ENCODE measurements around the gene TMEM89.

The TMEM89 gene

DNA sequence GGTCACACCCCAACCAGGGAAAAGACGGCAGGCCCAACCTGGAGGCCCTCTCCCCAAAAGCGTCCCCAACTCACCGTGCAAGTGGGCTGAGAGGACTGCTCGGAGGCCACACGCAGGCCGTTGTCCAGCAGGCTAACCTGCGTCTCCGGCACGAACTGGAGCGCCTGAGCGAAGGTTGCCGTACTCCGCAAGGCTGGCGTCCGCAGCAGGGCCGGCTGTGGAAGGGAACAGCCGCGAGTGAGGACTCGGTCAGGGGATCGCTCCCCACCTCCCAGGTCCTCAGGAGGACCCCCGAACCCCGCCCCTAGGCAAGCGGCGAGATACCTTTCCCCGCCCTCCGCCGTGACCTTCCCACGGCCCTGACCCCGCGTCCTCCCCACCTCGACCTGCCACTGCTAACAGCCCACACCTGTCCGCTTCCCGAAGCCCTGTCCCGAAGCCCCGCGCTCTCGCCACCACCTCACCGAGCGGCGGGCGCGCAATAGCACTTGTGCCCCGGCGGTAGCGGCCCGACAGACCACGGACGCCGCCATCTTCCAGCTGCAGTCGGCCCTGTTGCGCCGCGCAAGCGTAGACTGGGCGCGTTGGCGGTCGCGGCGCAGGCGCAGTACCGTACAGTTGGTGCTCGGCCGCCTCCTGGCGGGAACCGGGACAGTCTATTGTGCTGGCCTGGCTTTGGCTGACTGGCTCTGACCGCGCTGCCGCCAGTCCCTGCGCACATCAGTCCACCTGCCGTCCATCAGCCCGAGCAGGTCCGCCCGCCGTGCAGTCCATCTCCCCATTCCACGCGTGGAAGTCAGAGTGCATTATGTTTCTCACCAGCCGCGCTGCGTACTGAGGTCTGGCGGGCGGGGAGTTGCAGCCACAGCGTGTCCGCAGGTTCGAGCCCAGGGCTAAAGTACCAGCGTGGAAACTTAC lies 12.2 kb downstream of the TMEM89 start, which contains the start of gene UQCRC1:
TSS of gene UQCRC1 (minus strand) at position 559 of the 918 bp plus-strand sequence. CDS start at position 533, 26 bp downstream.
- peak; percentile 74 for DNase-seq

DNA sequence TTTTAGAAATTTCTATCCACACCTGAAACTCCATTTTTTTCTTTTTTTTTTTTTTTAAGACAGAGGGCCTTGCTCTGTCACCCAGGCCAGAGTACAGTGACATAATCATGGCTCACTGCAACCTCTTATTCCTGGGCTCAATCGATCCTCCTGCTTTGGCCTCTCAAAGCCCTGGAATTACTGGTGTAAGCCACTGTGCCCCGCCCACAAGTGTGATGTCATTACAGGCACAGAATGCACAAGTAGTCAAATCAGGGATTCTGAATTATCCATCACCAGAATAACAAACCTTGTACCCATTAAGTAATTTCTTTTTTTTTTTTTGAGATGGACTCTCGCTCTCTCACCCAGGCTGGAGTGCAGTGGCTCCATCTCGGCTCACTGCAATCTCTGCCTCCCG lies 14.1 kb downstream of the TMEM89 start:
- DNase-seq = no peak

DNA sequence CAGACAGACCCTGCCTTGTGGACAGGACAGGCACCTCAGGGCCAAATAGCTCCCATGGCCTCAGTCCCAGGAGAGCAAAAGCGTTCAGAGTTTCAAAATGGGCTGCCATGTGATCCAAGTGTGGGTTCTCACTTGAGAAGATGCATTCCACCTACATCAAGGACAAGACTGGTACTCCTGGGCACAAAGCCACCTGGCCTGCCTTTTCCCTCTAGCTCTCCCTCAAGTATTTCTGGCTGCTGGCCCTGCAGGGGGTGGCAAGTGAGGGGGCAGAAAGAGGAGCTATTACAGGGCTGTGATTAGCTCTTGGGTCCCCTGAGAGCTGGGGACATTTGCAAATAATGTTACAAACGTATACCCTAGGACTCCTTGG lies 20.0 kb downstream of the TMEM89 start:
- no peak for DNase-seq

DNA sequence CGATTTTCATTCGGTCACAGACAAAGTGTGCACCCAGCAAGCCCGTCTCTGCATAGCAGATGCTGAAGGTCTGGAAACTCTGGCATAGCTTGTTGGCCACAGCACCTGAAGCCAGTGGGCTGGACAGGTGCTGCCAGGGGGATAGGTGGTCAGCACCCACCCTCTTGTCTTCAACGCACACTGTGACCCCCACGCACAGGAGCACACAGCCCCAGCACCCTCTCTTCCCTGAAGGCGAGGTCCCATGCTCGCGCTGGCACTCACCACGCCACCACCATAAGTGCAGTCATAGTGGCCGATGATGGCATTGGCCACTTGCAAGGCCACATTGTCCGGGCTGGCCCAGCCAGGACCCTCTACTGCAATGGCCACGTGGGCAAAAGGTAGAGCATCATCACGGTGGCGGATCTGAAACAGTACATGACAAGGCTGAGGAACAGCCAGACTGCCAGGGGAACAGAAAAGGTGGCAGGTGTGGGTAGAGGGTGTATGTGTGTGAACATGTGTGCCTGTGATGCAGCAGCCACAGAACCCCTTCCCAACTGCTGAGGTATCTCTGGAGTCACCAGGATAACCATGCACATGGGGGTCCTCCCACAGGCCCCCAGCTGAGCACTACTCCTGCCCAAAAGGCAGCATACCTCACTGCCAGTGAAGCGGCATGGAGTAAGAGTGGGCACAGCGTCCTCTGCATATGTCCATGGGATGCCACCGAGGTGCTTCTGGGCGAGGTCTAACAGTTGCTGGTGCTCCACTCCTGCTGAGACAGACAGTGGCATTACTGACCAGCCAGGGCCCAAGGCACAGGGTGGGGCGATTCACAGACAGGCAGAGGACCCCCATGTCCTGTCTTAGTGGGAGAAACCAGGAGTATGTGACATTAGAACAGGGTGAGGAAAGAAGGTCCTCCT lies 20.6 kb downstream of the TMEM89 start:
- no peak for DNase-seq

DNA sequence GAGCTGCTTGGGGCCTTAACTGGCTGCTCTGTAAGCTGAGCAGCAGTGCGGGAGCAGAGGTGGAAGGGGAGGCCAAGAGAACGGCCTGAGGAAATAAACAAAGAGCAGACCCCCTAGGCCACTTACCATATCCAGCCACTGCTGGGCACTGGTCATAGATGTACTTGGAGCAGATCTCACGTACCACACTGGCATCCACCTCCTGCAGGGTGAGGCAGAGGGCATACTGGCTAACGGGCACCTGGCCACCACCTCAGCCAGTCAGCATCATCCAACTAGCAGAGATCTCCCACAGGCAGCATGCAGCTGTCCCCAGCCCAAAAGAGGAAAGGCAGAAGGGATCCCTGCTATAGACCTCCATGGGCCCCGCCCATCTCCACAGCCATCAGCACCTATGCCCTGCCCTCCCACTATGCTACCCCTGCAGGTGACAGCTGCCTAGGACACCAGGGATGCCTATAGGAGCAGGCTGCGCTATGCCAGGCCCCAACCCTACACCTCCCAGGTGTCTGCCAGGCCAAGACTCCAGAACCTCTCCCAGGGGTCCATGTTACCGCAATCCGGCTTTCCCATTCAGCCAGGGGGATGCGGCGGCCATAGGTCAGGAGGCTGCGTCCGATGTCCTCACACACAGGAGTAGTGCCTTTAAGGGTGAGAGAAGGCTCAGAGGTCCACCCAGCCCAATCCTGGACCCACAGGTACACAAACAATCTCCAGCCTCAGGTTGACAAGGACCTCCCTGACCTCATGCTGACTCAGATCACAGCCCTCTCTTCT lies 21.9 kb downstream of the TMEM89 start:
- no peak for DNase-seq

DNA sequence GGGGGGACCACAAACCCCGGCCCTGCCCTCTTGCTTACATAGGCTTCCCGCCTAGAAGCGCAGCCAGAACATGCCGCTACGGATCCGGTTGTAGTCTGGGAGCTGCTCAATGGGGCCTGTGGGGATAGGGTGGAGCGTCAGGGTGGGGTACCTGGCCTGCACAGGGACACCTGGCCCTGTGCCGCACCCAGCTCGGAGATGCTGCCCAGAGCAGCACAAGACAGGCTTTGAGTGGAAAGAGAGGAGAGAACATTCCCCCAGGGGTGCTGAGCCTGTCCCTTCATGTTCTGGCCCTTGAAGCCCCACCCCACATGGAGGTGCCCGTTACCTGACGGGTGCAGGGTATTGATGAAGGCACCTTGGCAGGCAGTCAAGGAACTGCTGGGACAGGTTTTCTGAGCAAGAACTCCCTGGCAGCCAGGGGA lies 22.5 kb downstream of the TMEM89 start:
- DNase-seq = peak; percentile 41

DNA sequence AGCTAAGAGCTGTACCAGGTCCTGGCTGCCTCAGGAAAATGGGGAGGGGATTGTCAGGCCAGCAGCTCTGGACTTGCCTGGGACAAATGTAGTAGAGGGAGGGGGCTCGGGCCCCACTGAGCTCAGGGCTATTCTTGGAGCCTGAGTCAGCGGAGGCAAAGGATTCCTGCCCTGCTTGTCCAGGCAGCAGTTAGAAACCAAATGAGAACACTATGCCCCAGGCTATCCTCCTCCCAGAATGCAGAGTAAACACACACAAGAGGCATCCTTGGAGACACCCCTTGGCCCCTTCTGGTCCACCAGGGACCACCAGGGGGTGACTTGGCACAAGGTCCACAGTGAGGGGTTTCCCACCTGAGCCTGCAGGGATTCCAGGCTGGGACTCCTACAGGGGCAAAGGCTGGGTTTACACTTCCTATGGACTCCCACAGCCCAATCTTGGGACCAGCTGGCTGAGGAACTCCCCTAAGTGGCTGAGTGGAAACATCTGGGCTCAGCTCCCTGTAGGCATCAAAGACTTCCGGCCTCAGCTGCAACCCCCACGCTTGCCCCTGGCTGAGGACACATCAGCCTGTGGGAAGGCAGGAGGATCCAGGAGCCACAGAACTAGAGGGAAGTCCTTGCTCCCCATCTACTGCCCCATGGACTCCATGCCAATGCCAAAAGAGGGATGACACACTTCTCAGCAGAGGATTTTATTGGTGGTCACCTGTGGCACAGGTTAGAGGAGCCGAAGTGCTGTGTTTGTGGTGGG lies 23.1 kb downstream of the TMEM89 start:
- no peak for DNase-seq

DNA sequence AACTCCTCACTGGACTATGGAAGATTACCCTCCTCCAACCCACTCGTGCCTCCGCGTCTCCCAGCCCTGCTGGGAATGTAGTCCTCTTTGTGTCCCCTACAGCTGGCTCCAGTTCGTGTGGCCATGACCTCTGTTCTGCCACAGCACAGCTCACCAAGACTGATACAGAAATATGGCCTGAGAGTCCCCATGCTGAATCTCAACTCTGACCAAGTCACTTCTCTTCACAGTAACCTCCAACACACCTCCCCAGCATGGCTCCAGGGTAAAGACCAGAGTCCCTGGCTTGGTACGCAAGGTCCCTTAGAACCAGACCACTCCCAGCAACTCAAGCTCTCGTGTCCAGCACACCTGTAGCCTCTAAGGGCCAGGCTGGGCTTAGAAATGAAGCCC lies 24.2 kb downstream of the TMEM89 start:
- DNase-seq = no peak

DNA sequence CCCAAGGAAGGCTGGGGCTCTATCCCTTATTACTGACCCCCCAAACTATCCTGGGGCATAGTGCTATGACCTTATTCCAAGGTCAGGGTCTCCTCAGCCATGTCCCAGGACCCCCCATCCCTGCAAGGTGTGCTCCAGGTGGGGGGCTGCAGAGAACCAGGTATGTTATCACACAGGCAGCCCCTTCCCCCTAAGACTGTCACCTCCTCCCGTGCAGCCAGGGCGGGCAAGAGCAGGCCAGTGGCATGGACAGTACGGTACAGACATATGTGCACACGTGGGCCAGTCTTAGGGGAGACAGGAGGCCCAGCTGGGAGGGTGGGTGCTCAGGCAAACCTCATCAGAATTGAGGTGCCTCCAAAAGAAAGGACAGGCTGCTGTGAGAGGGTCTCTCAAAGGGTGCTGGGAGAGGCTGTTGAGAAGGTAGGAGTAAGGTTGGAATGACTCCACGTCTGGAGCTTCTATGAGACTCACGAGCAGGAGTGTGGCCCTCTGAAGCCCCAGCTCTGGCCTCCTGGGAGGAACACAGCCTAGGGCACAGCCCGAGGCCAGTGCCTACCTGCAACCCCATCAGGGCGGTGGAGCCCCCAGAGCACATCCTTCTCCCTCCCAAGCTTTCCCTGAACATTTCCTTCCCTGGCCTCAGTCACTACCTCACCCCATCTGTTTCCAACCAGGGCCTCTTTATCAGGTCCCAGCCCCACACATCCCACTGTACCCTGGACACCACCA lies 24.7 kb downstream of the TMEM89 start:
- no peak for DNase-seq

DNA sequence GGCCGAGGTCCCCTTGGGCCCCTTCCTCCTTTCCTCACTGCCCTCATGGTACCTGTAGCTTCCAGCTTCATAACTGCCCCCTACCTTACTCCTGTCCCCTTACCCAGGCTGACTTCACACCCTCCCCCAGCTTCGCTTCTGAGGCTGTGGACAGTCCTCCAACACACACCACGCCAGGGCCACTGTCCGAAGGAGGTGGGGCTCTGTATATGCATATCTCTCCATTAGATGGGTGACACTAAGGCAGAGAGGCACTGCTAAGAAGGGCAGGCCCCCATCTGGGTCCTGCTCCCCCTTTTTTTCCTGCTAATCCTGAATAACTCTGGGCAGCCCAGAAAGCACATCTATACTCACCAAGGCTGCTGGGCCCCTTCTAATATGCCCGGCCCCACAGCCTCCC lies 25.4 kb downstream of the TMEM89 start:
- DNase-seq = no peak

DNA sequence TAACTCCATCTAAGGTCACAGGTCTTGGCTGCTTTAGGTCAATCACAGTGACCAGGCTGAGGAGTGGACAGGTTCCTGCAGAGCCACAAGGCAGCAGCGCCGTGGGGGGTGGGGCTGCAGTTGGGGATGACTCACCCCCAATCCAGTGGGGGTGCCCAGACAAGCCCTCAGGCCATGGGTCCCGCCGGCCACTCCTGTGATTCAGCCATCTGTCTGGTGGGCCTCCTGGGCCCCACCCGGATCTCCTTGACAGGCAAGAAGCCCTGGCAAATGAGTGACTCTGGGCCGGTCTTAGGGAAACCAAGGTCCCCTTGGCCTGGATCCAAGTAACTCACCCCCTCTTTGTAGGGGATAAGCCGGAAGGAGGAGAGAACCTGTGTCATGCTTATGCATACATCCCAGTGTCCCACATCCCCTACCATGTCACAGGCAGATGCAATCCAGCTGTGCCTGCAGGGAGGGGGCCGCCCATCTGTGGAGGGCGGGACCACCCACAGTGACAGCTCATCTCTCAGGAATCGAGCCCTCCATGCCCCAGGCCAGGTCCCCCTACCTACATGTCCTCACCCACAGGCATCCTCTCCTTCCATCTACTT lies 25.9 kb downstream of the TMEM89 start:
- DNase-seq = no peak

DNA sequence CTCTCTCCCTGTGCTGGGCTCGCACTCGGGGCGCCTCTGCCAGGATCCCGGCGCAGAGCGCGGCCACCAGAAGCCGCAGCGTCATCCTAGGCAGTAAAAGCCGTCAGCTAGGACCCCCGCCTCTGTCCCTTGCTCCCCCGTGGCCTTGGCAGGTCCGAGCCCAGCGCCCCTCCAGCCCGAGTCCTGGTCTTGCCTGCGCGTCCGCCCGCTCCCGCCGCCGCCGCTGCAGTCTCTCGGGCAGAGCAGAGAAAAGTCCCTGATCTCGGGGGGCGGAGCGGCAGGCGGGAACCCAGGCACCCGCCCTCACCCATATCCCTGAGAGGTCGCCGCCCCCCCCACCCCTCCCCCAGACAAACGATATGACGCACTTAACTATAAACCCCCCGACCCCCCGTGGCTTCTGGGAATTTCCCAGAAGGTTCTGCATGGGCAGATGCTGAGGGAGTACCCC lies 26.5 kb downstream of the TMEM89 start, which contains the start of gene COL7A1:
TSS of gene COL7A1 (minus strand) at position 255 of the 451 bp plus-strand sequence. CDS start at position 85, 170 bp downstream.
- DNase-seq = no peak

DNA sequence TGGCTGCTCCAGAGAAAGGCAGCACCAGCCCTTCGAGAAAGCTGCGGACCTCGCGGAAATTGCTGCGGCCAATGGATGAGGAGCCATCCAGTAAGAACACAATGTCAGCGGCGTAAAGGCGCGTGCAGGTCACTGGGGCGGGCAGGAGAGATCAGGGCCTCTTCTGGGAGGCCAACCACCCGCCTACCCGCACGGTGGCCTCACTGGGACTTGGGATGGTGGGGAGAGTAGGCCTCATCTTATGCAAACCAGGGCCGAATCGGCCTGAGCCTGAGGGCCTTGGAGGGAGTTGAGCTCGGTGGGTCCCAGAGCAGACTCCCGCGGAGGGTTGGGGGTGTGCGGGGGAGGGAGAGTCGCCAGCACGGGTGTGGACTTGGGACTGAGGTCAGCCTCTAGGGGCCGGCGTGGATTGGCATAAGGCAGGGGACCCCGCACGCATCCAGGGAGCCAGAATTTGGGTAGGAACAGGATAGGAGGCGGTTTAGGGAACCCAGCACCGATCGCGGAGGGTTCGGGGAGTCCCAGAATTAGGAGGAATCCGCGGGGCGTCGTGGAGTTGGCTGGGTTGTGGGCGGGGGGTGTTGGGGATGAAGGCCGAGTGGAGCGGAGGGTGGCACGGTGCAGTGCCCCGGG lies 27.0 kb downstream of the TMEM89 start:
- DNase-seq = no peak

DNA sequence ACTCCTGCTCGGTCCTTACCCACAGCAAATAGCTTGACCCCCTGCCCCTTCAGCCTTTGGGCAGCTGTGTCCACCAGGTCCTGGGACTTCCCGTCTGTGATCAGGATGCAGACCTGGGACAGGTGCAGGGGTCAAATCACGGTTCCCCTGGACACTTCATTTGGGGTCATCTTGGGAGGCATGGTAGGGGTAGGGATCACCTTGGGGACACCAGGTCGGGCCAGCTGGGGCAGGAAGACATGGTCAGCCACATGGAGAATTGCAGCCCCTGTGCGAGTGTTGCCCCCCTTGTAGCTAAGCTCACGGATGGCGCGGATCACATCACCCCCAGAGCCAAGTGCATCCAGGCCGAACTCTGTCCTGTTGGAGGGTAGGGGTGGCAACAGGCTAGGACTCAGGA lies 28.2 kb downstream of the TMEM89 start:
- no peak for DNase-seq

DNA sequence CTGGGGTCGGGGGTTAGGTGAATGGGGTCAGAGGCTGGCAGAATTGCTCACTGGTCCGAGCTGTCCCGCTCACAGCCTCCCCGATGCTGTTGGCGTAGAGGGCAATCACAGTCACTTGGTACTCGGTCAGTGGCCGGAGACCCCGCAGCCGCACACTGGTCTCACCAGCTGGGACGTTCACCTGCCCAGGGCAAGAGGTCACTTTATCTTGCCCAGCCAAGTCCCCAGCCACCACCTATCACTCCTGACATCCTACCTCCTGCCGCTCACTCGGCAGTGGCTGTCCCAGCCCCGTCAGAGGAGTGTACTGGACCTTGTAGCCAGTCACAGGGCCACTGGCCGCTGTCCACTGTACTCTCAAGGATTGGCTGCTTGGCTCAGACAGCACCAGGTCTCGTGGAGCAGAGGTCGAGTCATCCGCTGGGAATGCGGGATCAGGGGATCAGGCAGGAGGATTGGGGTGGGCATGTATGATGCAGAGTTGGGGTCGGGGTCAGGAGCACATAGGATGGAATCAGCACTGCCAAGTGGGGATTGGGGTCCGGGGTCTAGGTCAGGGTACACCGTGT lies 29.0 kb downstream of the TMEM89 start:
- no peak for DNase-seq

DNA sequence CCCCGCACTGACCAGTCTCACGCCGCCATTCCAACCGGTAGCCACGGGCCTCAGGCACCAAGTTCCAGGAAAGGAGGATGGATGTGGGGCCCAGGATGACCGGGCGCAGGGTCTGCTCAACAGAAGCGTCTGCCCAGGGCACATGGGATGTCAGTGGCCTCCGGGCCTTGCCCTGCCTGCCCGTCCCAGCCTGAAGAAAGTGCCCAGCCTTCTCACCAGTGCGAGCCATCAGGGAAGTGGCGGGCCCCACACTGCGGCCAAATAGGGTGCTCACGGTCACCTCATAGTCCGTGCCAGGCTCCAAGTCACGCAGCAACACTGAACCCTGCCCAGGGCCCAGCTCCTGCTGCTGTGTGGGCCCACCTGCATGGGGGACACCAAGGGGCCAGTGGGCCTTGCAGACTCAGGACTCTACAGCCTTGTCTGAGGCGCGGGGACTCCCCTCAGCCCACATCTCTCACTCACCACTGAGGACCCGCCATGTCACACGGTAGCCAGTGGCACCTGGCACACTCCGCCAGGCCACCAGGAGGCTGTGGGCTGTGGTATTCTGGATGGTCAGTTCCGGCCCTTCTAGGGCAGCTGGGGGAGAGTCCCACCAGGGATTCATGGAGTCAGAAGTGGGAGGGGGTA lies 29.6 kb downstream of the TMEM89 start:
- no peak for DNase-seq

DNA sequence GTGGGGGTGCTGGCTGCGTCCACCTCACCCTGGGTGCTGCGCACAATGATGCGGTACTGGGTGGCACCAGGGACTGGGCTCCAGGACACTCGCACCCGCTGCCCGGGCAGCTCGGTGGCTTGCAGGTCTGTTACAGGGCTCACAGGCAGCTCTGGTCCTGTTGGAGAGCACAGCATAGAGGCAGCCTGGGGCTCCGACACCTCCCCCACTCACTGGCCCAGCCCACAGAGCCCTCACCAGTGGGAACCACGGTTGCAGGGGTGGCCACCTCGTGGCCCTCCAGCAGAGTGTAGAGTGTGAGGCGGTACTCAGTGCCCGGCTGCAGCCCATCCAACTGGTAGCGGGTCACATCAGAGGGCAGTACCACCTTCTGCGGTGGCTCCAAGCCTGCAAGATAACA lies 30.1 kb downstream of the TMEM89 start:
- no peak for DNase-seq

DNA sequence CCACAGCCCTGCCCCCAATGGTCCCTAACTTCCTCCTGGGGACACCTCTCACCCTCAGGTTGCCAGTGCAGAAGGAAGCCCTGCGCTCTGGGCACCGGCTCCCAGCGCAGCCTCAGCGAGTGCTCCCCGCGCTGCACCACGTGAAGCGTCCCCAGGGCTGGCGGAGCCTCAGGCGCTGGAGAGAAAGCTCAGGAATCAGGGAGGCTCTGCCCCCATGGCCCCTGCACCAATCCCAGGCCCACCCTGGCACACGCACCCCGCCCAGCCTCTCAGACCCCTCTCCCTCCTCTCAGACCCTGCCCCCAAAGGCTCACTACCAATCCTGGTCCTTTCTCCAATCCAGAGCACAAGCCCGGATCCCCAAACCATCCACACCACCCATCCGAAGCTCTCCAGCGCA lies 33.3 kb downstream of the TMEM89 start:
- DNase-seq = no peak

DNA sequence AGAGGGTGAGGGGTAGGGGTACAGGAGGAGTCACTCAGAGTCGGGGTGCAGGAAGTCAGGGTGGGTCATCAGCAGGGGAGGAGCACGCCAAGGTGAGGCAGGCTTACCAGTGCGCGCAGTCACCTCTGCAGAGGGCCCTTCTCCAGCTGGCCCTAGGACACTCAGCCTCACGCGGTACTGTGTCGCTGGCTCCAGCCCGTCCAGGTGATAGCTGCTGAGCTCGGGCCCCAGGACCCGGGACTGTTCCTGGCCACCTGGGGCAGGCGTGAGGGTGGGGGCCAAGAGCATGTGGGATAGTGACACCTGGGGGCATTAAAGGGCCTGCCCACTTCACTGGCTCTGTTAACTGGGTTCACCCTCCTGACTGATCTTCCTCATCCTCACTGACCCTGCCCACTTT lies 33.9 kb downstream of the TMEM89 start:
- DNase-seq = no peak

All from NCI-H2171 treated with DMSO at 0.1 percent for 48 hours (cell line).